ENCODE measurements around the gene TNIK. TPM values are rescaled to one million over a fixed set of nuclear protein-coding genes. Genes with fewer than 3 reads are reported as not detected.

TNIK gene
- total and polyA plus RNA-seq, 10 of the 15 experiments (the other 5 are each of a cell fraction or from before 2014, with no cell fraction given) = 13.9 to 74.3 (median 48.2) TPM

- CTCF ChIA-PET = interaction anchor here (1.2 to 4.7 kb wide), 3 partner anchors 13 to 22 kb away, joined by 3 to 42 read pairs (median 5); no protein-coding TSS in a partner anchor
- RAD21 ChIA-PET (ENCODE audit: unreplicated experiment) = interaction anchor here (1.1 to 6.4 kb wide), 11 partner anchors 8 to 191 kb away, joined by 3 to 68 read pairs (median 5); no protein-coding TSS in a partner anchor
- H3K4me1 ChIP-seq (ENCODE audit: control insufficient read depth, insufficient read depth, low read length) = peaks cover 63% of the 10 kb centered on the region
- DNase-seq (ENCODE audit: low read depth, low spot score) = no peak
- in situ Hi-C loops (cut with MboI) = no loop called here
- WGBS (ENCODE audit: insufficient coverage, insufficient replicate concordance, low lambda C conversion rate, missing lambda C conversion rate) = 81% methylated on average over 2 of the region's 2 CpGs
- SMC1A ChIA-PET (ENCODE audit: uncharacterized antibody, unreplicated experiment) = interaction anchor here (0.8 to 28.2 kb wide), 14 partner anchors 11 to 85 kb away, joined by 3 to 657 read pairs (median 4); no protein-coding TSS in a partner anchor
- peak overlapping the region; percentile 80 for H3K27ac ChIP-seq (ENCODE audit: control insufficient read depth, insufficient read depth)
- intact Hi-C loops (cut with micrococcal nuclease; ENCODE audit: unreplicated experiment) = no loop called here
- no peaks in the 10 kb centered on the region for H3K27me3 ChIP-seq (replicated peaks in 1 of 2; ENCODE audit: control insufficient read depth in 2 of 2, insufficient read depth in 2 of 2, low read length in 1 of 2)
- no peak for FAIRE-seq
- H3K79me2 ChIP-seq (ENCODE audit: control insufficient read depth, insufficient read depth, low read length) = peaks cover 96% of the 10 kb centered on the region
- H3K4me3 ChIP-seq = no peak overlapping the region
- peak overlapping the region; percentile 56; the same call in 1 of the 2 replicates for H3K4me2 ChIP-seq (ENCODE audit: control insufficient read depth, insufficient read depth)
- ATAC-seq = peak; percentile 17
- no TSS peak for BruUV-seq (replicated peaks)
- POLR2A ChIA-PET = interaction anchor here (0.5 to 4.9 kb wide), 3 partner anchors 11 to 80 kb away, joined by 4 to 27 read pairs (median 14); no protein-coding TSS in a partner anchor
- H2AFZ ChIP-seq (ENCODE audit: control insufficient read depth, low read depth, low read length) = no peak overlapping the region
- no peak overlapping the region for H3K9ac ChIP-seq (ENCODE audit: control insufficient read depth, insufficient read depth, low read length)
- peaks cover 7% of the 10 kb centered on the region; the same call in 2 of the 3 replicates for H3K9me3 ChIP-seq (replicated peaks; ENCODE audit: control insufficient read depth, insufficient read depth, low read length)
- H4K20me1 ChIP-seq (ENCODE audit: control insufficient read depth, insufficient read depth) = no peaks in the 10 kb centered on the region
- H3K36me3 ChIP-seq (ENCODE audit: control insufficient read depth in 2 of 2, insufficient read depth in 2 of 2, low read length in 1 of 2) = peaks cover 1 to 4% of the 10 kb centered on the region in 2 experiments; a peak in 2 of 4 replicates
- no peak for TF ChIP-seq TCF7 (IDR thresholded peaks at IDR 0.05; ENCODE audit: borderline replicate concordance)
- no peak for TF ChIP-seq PAX8 (IDR thresholded peaks at IDR 0.05)
- no peak for TF ChIP-seq CBX5 (IDR thresholded peaks at IDR 0.05; ENCODE audit: low read depth)
- TF ChIP-seq IKZF2 (IDR thresholded peaks at IDR 0.05) = peak; percentile 37 to 42; a peak in 2 of 4 replicates
- TF ChIP-seq SMC3 (IDR thresholded peaks at IDR 0.05; ENCODE audit: borderline replicate concordance, low read length) = no peak
- no peak for TF ChIP-seq GATAD2B (conservative IDR thresholded peaks at IDR 0.05; ENCODE audit: low read depth)
- TF ChIP-seq IKZF1 (conservative IDR thresholded peaks at IDR 0.05) = peak; percentile 63
- 0 out of 2 replicates have a peak, but pooled peaks have one; percentile 48 for TF ChIP-seq RELB (IDR thresholded peaks at IDR 0.05; ENCODE audit: low read depth)
- TF ChIP-seq ZNF24 (IDR thresholded peaks at IDR 0.05) = no peak
- TF ChIP-seq ZZZ3 (IDR thresholded peaks at IDR 0.05; ENCODE audit: control insufficient read depth, insufficient read length, low read depth) = no peak
- peak; percentile 70; the same call in 1 of the 2 replicates for TF ChIP-seq ZNF217 (IDR thresholded peaks at IDR 0.05)
- no peak for TF ChIP-seq NFXL1 (IDR thresholded peaks at IDR 0.05; ENCODE audit: borderline replicate concordance)
- TF ChIP-seq E4F1 (IDR thresholded peaks at IDR 0.05; ENCODE audit: borderline replicate concordance, partially characterized antibody) = no peak
- TF ChIP-seq SREBF2 (IDR thresholded peaks at IDR 0.05; ENCODE audit: low read length) = no peak
- no peak for TF ChIP-seq STAT3 (IDR thresholded peaks at IDR 0.05; ENCODE audit: low read depth, low read length)
- TF ChIP-seq EP300 (IDR thresholded peaks at IDR 0.05; ENCODE audit: borderline replicate concordance in 1 of 2, control insufficient read depth in 1 of 2, low read depth in 2 of 2, low read length in 2 of 2) = 0 out of 4 replicates have a peak, but pooled peaks of 1 of the 2 experiments have one; percentile 28
- no peak for TF ChIP-seq POLR2AphosphoS2 (IDR thresholded peaks at IDR 0.05; ENCODE audit: low read depth, low read length)
- no peak for TF ChIP-seq ATF2 (IDR thresholded peaks at IDR 0.05; ENCODE audit: low read length)
Measured at GRCh38 chr3:171270541-171270940, 189.7 kb downstream of the TNIK start.

Measured in GM12878 (cell line).